Endothelial cell (in vitro differentiated cells): ENCODE results near the gene PDE4D. TPM values are rescaled to one million over a fixed set of nuclear protein-coding genes. Genes with fewer than 3 reads are reported as not detected.

Experiments used
- DNase-seq: peaks from one replicate; pipeline ENCODE4 v3.0.0; 2021; ENCODE audit warnings: low spot score
- H3K27ac Mint-ChIP-seq: one replicate; pipeline ENCODE4 v1.8.0; 2021; ENCODE audit warnings: mixed read lengths, inconsistent platforms; ENCODE audit not compliant: unreplicated experiment
- H3K27me3 Mint-ChIP-seq: one replicate; pipeline ENCODE4 v1.8.0; 2021; ENCODE audit warnings: mild to moderate bottlenecking, moderate library complexity, mixed read lengths, inconsistent platforms; ENCODE audit not compliant: unreplicated experiment
- H3K36me3 Mint-ChIP-seq: one replicate; pipeline ENCODE4 v1.8.0; 2021; ENCODE audit warnings: mild to moderate bottlenecking, low read depth, mixed read lengths, inconsistent platforms; ENCODE audit not compliant: unreplicated experiment
- H3K4me1 Mint-ChIP-seq: one replicate; pipeline ENCODE4 v1.8.0; 2021; ENCODE audit warnings: mild to moderate bottlenecking, mixed read lengths, inconsistent platforms; ENCODE audit not compliant: unreplicated experiment
- H3K4me3 Mint-ChIP-seq: one replicate; pipeline ENCODE4 v1.8.0; 2021; ENCODE audit warnings: mild to moderate bottlenecking, mixed read lengths, inconsistent platforms; ENCODE audit not compliant: unreplicated experiment
- H3K9me3 Mint-ChIP-seq: one replicate; pipeline ENCODE4 v1.8.0; 2021; ENCODE audit warnings: mixed read lengths, inconsistent platforms; ENCODE audit not compliant: unreplicated experiment
- CTCF ChIP-seq: fragments of 200-600 bp; sonication (generic); IDR thresholded peaks from one replicate; pipeline ENCODE4 v1.5.0; 2021; ENCODE audit warnings: antibody characterized with exemption; ENCODE audit not compliant: unreplicated experiment
- total RNA-seq: library from RNA; stranded (reverse); fragmentation: NEBNext Ultra II Directional; extraction: Animal tissue kit (Norgen Biotek cat#: 25700); gene quantifications from one replicate; pipeline ENCODE4 v1.2.1, GENCODE V29; 2021; ENCODE audit not compliant: unreplicated experiment

The PDE4D gene
- total RNA-seq, 1 donor from 2014 or later: 9.4 TPM

- no peak overlapping the region for H3K27ac Mint-ChIP-seq
- H3K27me3 Mint-ChIP-seq: peaks cover 4% of the 10 kb centered on the region
- H3K4me1 Mint-ChIP-seq: peaks cover 11% of the 10 kb centered on the region
- peak; percentile 65 for DNase-seq
- peak overlapping the region; percentile 93 for H3K4me3 Mint-ChIP-seq
- no peak for TF ChIP-seq CTCF
- no peaks in the 10 kb centered on the region for H3K9me3 Mint-ChIP-seq
- H3K36me3 Mint-ChIP-seq: no peaks in the 10 kb centered on the region
Observed at GRCh38 chr5:59039296-59040023, 854.1 kb downstream of the PDE4D start.

GRCh38 chr5:59038798-59039295 is 854.7 kb downstream of the PDE4D start:
- H3K27ac Mint-ChIP-seq: no peak overlapping the region

GRCh38 chr5:59037941-59038797 is 855.4 kb downstream of the PDE4D start:
- Mint-ChIP-seq H3K9me3 (no peaks in the 10 kb centered on the region), H3K27me3 (peaks cover 6% of the 10 kb centered on the region), H3K27ac (no peak overlapping the region), H3K4me1 (peaks cover 11% of the 10 kb centered on the region), H3K4me3 (peak overlapping the region; percentile 87), H3K36me3 (no peaks in the 10 kb centered on the region)
- no peak for TF ChIP-seq CTCF
- no peak for DNase-seq

More at GRCh38 chr5:59038798-59039295, 854.7 kb downstream of the PDE4D start:
- Mint-ChIP-seq H3K9me3 (no peaks in the 10 kb centered on the region), H3K27me3 (peaks cover 4% of the 10 kb centered on the region), H3K4me1 (peaks cover 11% of the 10 kb centered on the region), H3K4me3 (peak overlapping the region; percentile 87), H3K36me3 (no peaks in the 10 kb centered on the region)
- DNase-seq: peak; percentile 36
- TF ChIP-seq CTCF: no peak

- Mint-ChIP-seq H3K36me3 (no peaks in the 10 kb centered on the region), H3K9me3 (no peaks in the 10 kb centered on the region), H3K4me1 (peaks cover 11% of the 10 kb centered on the region), H3K4me3 (no peak overlapping the region), H3K27me3 (peaks cover 6% of the 10 kb centered on the region), H3K27ac (no peak overlapping the region)
- no peak for TF ChIP-seq CTCF
- DNase-seq: no peak
Observed at GRCh38 chr5:59037453-59037852, 856.1 kb downstream of the PDE4D start.
